DMS153 treated with DMSO at 0.1 percent for 48 hours (cell line): ENCODE results near the gene TCEAL5.
"Not testable (repeated sequence)": the region's sequence is repeated elsewhere in the genome, so short reads cannot be mapped to it uniquely, and the experiment has no call there.

Source experiments
- DNase-seq: peaks from one replicate; lab custom pipeline; 2025; ENCODE audit not compliant: unreplicated experiment; lab: John Stamatoyannopoulos, UW

Gene TCEAL5, protein sequence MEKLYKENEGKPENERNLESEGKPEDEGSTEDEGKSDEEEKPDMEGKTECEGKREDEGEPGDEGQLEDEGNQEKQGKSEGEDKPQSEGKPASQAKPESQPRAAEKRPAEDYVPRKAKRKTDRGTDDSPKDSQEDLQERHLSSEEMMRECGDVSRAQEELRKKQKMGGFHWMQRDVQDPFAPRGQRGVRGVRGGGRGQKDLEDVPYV

GRCh38 chrX:103276581-103277002 is at the start of gene TCEAL5:
TCEAL5 (minus strand) TSS chrX:103276750; CDS start chrX:103274563, 2,187 bp downstream.
- DNase-seq, result no peak

DNA sequence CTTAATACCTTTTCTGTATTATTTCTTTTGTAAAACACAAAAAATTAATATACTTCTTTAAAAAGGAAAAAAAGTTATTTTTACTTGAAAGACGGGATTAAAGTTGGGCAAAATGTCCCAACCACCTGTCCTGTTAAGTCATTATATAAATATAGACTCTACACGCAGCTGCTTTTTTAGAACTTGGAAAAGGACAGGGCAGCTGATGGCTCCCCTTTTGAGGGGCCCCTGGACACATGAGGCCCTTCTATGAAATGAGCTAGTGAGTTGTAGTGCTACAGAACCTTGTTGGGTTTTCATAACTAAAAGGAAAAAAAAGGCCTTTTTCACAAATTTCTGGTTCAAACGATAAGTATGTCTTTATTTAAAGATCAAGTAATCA is 34.8 kb upstream of the TCEAL5 start:
- no peak for DNase-seq

GRCh38 chrX:103310555-103311398 is 34.2 kb upstream of the TCEAL5 start, which contains the start of gene BEX2:
BEX2 (minus strand) TSS chrX:103310990; CDS start chrX:103309976, 1,014 bp downstream.
- DNase-seq, result peak; percentile 37

DNA sequence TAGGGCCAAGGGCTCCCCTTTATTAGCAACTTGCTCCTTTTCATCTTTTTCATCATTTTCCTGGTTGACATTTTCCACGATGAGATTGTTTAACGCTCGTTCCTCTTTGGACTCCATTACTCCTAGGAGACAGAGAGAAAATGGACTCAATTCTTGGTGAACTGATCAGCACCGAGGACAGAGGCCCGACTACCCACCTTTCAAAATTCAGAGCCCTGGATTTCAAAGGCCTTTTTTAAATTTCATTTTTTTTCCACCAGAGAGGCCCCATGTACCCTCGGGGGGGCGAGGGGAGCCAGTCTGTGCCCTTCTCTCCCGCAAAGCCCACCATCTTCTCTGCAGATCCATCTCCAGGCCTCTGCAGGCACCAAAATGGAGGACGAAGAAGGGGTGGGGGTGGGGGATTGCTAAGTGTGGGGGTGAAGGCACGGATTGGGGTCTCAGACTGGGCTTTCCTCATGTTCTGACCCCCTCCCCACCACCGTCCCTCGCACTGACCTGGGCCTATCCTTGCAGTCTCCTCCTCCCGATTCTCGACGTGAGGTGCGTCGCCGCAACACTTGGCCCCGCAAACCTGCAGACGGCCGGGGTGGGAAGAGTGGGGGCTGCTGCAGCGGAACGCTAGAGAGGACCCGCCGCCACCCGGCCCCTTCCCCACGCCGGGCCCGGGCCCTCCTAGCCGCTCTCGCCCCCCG is 33.5 kb upstream of the TCEAL5 start:
- DNase-seq, result no peak

- not testable (repeated sequence) for DNase-seq
Measured at GRCh38 chrX:103305666-103306065, 29.1 kb upstream of the TCEAL5 start.

DNA sequence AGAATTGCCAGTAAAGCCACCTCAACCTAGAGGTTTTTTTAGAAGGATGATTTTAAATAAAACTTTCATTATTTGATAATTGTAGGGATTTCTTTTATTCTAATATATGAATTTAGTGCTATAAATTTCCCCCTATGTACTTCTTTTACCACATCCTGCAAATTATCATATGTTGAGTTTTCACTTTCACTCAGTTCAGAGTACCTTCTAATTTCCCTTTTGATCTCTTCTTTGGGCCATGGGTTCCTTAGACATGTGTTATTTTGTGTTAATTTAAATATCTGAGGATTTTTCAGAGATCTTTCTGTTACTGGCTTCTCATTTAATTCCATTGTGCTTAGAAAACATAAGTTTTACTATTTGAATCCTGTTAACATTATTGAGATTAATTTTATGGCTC is 28.2 kb upstream of the TCEAL5 start:
- no peak for DNase-seq

DNA sequence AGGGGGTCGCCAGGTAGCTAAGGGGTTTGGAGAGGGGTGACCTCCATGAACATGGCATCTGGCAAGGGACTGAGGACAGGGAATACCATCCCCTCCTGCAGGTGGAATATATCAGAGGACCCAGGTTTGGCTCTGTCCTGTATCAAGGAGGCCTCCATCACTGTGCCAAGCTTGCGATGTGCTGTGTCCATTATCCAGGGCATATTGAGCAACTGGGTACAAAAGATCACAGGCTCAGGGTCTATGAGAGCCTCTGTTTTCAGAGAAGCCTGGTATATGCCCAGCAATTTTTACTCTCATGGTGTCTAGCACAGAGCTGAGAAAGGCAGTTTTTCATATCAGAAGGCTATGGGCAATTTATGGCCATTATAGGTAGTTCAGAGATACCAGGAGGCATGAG is 16.6 kb upstream of the TCEAL5 start:
- DNase-seq, result no peak

DNA sequence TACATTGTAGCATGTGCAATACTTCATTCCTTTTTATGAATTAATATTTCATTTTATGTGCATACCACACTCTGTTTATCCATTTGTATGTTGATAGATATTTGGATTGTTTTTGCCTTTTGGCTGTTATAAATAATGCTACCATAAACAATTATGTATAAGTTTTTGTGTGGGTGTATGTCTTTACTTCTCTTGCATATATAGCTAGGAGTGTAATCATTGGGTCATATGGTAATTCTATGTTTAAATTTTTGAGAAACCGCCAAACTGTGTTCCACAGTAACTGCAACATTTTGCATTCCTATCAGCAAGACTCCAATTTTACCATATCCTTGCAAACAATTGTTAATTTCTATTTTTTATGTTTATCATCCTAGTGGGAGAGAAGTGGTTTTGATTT is 3.1 kb upstream of the TCEAL5 start:
- DNase-seq, result no peak

GRCh38 chrX:103275947-103276567 is 493 bp downstream of the TCEAL5 start:
- no peak for DNase-seq

- no peak for DNase-seq
Measured at GRCh38 chrX:103274284-103274683, 2.3 kb downstream of the TCEAL5 start.

GRCh38 chrX:103258275-103258674 is 18.3 kb downstream of the TCEAL5 start:
- no peak for DNase-seq

DNA sequence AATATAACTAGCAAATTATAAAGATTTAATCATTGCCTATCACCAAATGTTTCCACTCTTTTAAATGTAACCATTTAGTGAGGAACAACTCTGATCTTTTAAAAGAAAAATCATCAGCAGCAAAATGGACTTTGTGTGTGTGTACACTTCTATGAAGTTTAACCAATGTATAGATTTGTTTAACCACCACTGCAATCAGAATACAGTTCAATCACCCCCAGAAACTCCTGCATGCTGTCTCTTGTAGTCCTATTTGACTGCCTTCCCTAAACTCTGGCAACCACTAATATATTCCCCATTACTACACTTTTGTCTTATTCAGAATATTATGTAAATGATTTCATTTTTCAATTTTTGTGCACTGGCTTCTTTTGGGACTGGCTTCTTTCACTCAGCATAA is 19.9 kb downstream of the TCEAL5 start:
- no peak for DNase-seq

GRCh38 chrX:103254921-103255493 is 21.5 kb downstream of the TCEAL5 start, which contains the start of gene TCEAL8:
TCEAL8 (minus strand) TSS chrX:103255155; CDS start chrX:103253979, 1,176 bp downstream.
- peak; percentile 23 for DNase-seq

DNA sequence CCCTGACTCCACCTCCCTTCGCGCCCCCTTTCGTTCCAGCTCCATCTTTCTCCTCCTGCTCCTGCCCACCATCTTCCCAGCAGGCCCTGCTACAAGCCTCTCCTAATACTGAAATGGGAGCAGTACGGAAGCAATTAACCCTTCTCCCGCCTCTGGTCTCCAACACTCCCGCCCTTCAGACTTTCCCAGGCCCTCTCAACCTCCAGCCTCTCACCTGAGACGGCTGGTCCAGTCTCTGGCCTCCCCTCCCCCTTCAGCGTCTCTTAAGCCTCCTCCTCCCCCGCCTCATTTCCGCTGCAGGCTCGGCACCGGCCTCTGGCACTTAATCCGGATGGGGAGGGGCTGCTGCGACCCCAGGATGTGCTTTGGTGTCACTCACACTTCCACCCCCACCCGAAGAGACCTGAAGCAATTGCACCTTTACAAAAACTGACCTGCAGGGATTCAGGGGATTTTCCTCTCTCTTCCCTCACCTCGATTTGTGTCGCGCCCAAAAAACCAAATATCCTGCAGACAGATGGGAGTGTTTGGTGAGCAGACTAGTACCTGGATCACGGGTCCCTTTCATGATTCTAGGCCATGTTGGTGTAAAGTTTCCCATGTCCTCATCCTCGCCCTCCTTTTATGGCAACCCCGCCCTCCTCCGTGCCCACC is 22.3 kb downstream of the TCEAL5 start:
- DNase-seq, result peak; percentile 38

DNA sequence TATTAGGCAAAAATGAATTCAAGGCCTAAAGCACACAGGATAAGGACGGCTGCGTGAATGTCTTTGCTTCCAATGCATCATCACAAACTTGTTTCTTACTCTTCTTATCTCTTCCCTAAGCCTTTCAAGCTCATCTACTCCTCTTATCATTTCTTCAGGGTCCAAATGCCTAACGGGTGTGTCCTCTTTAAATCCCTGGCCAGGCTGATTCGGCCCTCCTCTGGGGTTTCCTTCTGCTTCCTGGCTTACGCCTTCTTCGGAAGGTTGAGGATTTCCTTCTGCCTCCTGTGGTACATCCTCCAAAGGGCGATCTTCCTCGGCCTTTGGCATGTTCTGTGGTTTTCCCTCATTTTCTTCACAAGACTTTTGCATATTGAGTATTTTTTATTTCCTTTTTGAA is 22.9 kb downstream of the TCEAL5 start:
- DNase-seq, result no peak

- no peak for DNase-seq
Measured at GRCh38 chrX:103250977-103251376, 25.6 kb downstream of the TCEAL5 start.

- no peak for DNase-seq
Measured at GRCh38 chrX:103249805-103250204, 26.7 kb downstream of the TCEAL5 start.

DNA sequence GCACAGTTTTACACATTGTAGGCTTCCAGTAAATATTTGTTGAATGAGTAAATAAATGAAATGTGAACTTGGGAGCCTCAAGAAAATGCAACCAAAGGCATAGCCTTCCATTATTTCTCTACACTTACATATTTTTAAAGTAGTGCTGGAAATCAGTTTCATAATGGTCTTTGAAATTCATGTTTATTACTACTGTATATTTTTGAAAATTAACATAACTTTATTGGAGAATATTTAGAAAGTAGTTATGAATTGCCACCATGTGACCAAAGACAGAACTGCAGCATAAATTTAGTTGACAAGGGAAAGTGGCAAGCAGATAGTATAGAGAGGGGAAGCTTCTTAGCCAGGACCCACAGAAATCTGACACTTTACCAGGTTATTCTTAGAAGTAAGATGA is 28.0 kb downstream of the TCEAL5 start:
- DNase-seq, result no peak

DNA sequence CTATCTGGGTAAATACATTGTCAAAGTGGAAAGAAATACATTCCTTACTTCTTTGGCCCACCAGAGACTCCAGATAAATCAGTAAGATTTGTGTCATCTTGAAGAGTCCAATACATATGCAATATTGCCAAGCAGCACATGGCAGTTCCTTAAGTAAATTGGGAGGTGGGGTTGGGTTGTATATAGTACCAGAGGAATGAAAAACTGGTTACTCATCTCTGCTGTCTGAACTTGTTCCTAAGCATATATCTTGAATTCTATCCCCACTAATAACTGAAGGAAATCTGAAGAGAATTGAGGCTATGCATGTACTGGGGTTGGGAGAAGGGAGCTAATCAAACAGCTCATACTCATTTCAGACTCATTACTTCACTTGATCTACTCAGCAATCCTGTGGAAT is 36.4 kb downstream of the TCEAL5 start:
- DNase-seq, result no peak

DNA sequence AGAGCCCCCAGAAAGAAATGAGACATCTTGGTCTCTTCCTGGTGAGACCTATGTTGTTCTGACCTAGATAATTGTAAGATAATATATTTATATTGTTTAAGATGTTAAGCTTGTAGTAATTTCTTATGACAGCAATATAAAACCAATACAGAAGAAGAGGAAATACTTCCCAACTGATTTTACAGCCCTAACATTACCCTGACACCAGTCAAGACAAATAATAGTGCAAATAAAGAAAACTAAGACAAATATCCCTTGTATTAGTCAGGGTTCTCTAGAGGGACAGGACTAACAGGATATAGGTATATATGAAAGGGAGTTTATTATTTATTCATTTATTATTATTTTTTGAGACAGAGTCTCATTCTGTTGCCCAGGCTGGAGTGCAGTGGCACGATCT is 40.3 kb downstream of the TCEAL5 start:
- DNase-seq, result no peak
